ENCODE results near the gene CIZ1.
A peak's percentile ranks its signal among the peaks of the same experiment; 100 is the strongest.
"Not testable (repeated sequence)": the region's sequence is repeated elsewhere in the genome, so short reads cannot be mapped to it uniquely, and the experiment has no call there.

CIZ1 gene

GRCh38 chr9:128145951-128146351 lies 45.4 kb downstream of the CIZ1 start:
- DNase-seq = no peak

- no peak for DNase-seq
Observed at GRCh38 chr9:128145536-128145935, 45.8 kb downstream of the CIZ1 start.

GRCh38 chr9:128144239-128145181 lies 46.9 kb downstream of the CIZ1 start:
- no peak for DNase-seq

GRCh38 chr9:128143525-128144238 lies 47.7 kb downstream of the CIZ1 start:
- DNase-seq = no peak

GRCh38 chr9:128142596-128142995 lies 48.8 kb downstream of the CIZ1 start:
- no peak for DNase-seq

GRCh38 chr9:128142061-128142460 lies 49.3 kb downstream of the CIZ1 start:
- DNase-seq = no peak

- no peak for DNase-seq
Observed at GRCh38 chr9:128141604-128142003, 49.8 kb downstream of the CIZ1 start.

GRCh38 chr9:128139621-128140020 lies 51.8 kb downstream of the CIZ1 start:
- no peak for DNase-seq

GRCh38 chr9:128138001-128138400 lies 53.4 kb downstream of the CIZ1 start:
- no peak for DNase-seq

- peak; percentile 66 for DNase-seq
Observed at GRCh38 chr9:128136816-128137793, 54.3 kb downstream of the CIZ1 start.

GRCh38 chr9:128135561-128135960 lies 55.8 kb downstream of the CIZ1 start:
- DNase-seq = not testable (repeated sequence)

GRCh38 chr9:128132139-128132538 lies 59.2 kb downstream of the CIZ1 start:
- DNase-seq = not testable (repeated sequence)

- DNase-seq = not testable (repeated sequence)
Observed at GRCh38 chr9:128131346-128131745, 60.0 kb downstream of the CIZ1 start.

GRCh38 chr9:128130651-128131050 lies 60.7 kb downstream of the CIZ1 start:
- not testable (repeated sequence) for DNase-seq

- not testable (repeated sequence) for DNase-seq
Observed at GRCh38 chr9:128129976-128130590, 61.3 kb downstream of the CIZ1 start.

GRCh38 chr9:128128836-128129590 lies 62.4 kb downstream of the CIZ1 start:
- DNase-seq = no peak

GRCh38 chr9:128127990-128128835 lies 63.2 kb downstream of the CIZ1 start:
- peak; percentile 92 for DNase-seq

- peak; percentile 91 for DNase-seq
Observed at GRCh38 chr9:128127568-128127989, 63.8 kb downstream of the CIZ1 start, which contains the start of gene PTGES2. PTGES2 (minus strand) TSS chr9:128127729; CDS start chr9:128127717, 12 bp downstream.

GRCh38 chr9:128125580-128126354 lies 65.6 kb downstream of the CIZ1 start:
- DNase-seq = peak; percentile 26

Data from fibroblast of skin of back (primary cell).